Activated CD8-positive, alpha-beta memory T cell treated with anti-CD3 and anti-CD28 coated beads, Interleukin-2, amount 10 ng/mL, durations not matched to agents 7 days and 5 days (primary cell): ENCODE measurements around the gene THOC1. TPM values are rescaled to one million over a fixed set of nuclear protein-coding genes. Genes with fewer than 3 reads are reported as not detected.
A peak's percentile ranks its signal among the peaks of the same experiment; 100 is the strongest.

ENCODE experiments used
- ATAC-seq: fragments of 150-1000 bp; cut with Tn5 transposase; one replicate; pipeline ENCODE4 v1.10.0; 2021; ENCODE audit warnings: moderate library complexity
- CTCF ChIA-PET: fragments of 350-600 bp; sonication (Branson Sonifier 250); formaldehyde crosslinking; loops from one replicate; lab custom pipeline; 2021; ENCODE audit warnings: antibody characterized with exemption; lab: Charles Lee
- DNase-seq: peaks from one replicate; pipeline ENCODE4 v3.0.0-alpha.2; 2020
- H3K27ac Mint-ChIP-seq: one replicate; pipeline ENCODE4 v1.8.0; 2021; ENCODE audit warnings: mild to moderate bottlenecking, mixed read lengths
- H3K27me3 Mint-ChIP-seq: one replicate; pipeline ENCODE4 v1.8.0; 2021; ENCODE audit warnings: mixed read lengths
- H3K36me3 Mint-ChIP-seq: one replicate; pipeline ENCODE4 v1.8.0; 2021; ENCODE audit warnings: mild to moderate bottlenecking, mixed read lengths
- H3K4me1 Mint-ChIP-seq: one replicate; pipeline ENCODE4 v1.8.0; 2021; ENCODE audit warnings: mixed read lengths
- H3K4me3 Mint-ChIP-seq: one replicate; pipeline ENCODE4 v1.8.0; 2021; ENCODE audit warnings: mild to moderate bottlenecking, moderate library complexity, mixed read lengths
- H3K9me3 Mint-ChIP-seq: one replicate; pipeline ENCODE4 v1.8.0; 2022; ENCODE audit warnings: low read depth, mixed read lengths
- total RNA-seq, 2 experiments: library from RNA; stranded (reverse); gene quantifications; one replicate each; pipeline ENCODE4 v1.2.3, GENCODE V29; 2021

The THOC1 gene
- total RNA-seq, 2 experiments from 2014 or later: 48.3 to 50.0 TPM

DNA sequence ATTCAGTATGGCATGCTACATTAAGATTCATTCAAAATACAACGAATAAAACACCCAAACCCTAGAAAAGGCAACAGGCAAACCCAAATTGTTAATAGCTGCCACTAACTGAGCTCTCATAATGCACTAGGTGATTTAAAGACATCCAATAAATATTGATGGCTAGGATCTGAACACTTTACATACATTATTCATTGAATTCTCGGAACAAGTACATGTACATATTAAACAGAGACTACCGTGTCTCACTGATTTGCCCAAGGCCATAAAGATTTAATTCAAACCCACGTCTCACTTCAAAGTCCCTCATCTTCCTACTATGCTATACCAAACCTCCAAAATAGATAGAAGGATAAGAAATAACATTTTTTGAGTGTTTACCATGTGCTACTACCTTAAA is 42.1 kb downstream of the THOC1 start:
- Mint-ChIP-seq H3K27ac (no peak overlapping the region), H3K4me3 (no peak overlapping the region), H3K4me1 (no peaks in the 10 kb centered on the region), H3K27me3 (no peaks in the 10 kb centered on the region), H3K9me3 (no peaks in the 10 kb centered on the region), H3K36me3 (peaks cover 44% of the 10 kb centered on the region)
- no peak for DNase-seq
- CTCF ChIA-PET: no interaction called here
- no peak for ATAC-seq

DNA sequence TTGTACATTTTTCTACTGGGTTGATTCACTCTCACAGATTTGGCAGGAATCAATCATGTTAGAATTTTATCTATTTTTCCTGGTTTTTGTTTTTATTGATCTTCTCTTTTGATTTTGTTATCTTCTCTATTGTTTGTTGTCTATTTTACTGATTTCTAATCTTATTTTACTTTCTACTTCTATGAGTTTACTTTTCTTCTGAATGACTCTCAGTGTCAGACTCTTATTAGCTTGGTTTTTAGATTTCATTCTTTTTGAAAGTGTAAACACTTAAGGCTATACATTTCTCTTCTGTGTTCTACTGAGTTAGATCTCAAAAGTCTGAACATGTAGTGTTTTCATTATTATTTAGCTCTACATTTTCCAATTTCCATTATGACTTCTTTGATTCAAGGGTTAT is 47.1 kb downstream of the THOC1 start:
- CTCF ChIA-PET: interaction anchor here (1.0 kb wide), 1 partner anchor 9 kb away, joined by 3 read pairs; no protein-coding TSS in a partner anchor
- no peak overlapping the region for H3K27ac Mint-ChIP-seq
- H3K4me3 Mint-ChIP-seq: no peak overlapping the region
- no peak for DNase-seq
- ATAC-seq: no peak
- peaks cover 60% of the 10 kb centered on the region for H3K36me3 Mint-ChIP-seq
- H3K27me3 Mint-ChIP-seq: no peaks in the 10 kb centered on the region
- H3K9me3 Mint-ChIP-seq: no peaks in the 10 kb centered on the region
- H3K4me1 Mint-ChIP-seq: no peaks in the 10 kb centered on the region

DNA sequence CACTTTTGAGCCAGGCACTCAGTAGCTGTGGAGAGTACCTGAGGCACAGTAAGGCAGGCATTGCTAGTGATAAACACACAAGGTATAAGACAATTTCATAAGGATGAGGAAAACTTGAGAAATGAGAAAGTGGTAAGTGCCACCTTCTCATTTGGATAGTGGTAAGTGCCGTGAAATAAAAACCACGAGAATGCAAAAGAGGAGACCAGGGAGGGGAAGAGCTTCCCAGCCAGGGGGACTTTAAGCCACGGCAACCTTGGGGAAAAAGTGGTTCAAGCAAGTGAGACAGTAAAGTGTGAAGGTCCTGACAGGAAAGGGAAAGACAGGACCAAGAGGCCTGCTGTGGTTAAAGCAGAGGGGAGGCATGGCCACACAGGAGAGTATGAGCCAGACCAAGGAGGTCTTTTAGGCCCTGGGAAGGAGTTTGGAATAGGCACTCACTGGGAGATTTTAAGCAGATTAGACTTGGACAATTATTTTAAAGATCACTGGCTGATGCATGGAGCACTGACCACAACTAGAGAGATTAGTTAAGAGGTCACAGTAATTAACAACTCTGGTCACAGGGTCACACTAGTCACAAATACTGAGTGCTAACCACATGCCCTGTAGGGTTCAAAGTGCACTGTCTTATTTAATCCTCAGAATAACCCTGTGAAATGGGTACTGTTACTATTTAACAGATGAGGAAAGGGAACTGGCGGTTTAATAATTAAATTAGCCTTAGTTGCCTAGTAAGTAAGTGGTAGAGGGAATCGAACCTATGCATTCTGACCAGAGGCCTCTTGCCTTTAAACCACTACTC is 50.1 kb downstream of the THOC1 start:
- Mint-ChIP-seq H3K9me3 (no peaks in the 10 kb centered on the region), H3K27ac (no peak overlapping the region), H3K4me3 (no peak overlapping the region), H3K36me3 (peaks cover 62% of the 10 kb centered on the region), H3K27me3 (no peaks in the 10 kb centered on the region), H3K4me1 (no peaks in the 10 kb centered on the region)
- no peak for ATAC-seq
- no peak for DNase-seq
- CTCF ChIA-PET: no interaction called here

DNA sequence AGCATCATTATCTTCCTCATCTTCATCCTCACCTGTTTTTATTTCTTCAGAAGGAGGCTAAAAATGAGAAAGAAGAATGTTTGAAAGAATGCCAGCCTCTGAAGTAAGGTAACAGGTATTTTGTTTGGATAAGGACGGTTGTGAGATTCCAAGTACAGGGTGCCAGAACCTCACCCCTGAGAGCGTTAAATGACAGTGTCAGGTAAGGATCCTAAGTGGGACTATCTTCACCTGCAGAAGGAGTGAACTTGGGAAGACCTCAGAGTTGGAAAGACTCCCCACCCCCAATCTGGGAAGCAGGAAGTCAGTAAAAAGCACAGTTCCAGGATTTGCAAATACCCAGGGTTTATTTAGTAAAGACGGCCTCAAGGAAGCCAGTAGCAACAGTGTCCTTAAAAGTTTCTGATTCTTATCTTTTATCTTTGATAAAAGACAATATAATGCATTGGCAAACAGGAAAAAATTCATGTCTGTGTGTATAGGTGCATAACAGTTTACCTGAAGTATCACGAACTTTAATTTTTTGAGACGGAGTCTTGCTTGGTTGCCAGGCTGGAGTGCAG is 52.3 kb downstream of the THOC1 start:
- H3K36me3 Mint-ChIP-seq: peaks cover 64% of the 10 kb centered on the region
- H3K9me3 Mint-ChIP-seq: no peaks in the 10 kb centered on the region
- H3K27me3 Mint-ChIP-seq: no peaks in the 10 kb centered on the region
- CTCF ChIA-PET: interaction anchor here (1.2 kb wide), 1 partner anchor 29 kb away, joined by 3 read pairs; no protein-coding TSS in a partner anchor
- DNase-seq (no peak), ATAC-seq (no peak)
- no peak overlapping the region for H3K4me3 Mint-ChIP-seq
- H3K4me1 Mint-ChIP-seq: no peaks in the 10 kb centered on the region
- H3K27ac Mint-ChIP-seq: no peak overlapping the region

DNA sequence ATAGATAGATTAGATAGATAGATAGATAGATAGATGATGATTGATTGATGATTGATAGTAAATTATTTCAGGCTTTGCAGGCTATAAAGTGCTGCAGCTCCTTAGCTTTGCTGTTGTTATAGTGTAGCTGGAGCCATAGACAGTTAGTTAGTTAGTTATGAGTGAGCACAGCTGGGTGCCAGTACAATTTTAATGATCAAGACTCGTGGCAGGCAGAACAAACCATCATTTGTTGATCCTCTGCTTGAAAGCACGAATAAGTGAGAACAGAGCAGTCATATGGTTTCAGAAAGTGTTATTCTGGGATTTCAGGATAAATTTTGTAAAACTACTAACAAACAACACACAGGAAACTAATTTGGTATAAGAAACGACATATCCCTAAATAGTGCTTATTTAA is 53.9 kb downstream of the THOC1 start:
- peaks cover 6% of the 10 kb centered on the region for H3K4me1 Mint-ChIP-seq
- no peak overlapping the region for H3K27ac Mint-ChIP-seq
- H3K4me3 Mint-ChIP-seq: no peak overlapping the region
- no peaks in the 10 kb centered on the region for H3K27me3 Mint-ChIP-seq
- CTCF ChIA-PET: interaction anchor here (1.2 kb wide), 1 partner anchor 31 kb away, joined by 3 read pairs; no protein-coding TSS in a partner anchor
- ATAC-seq (no peak), DNase-seq (no peak)
- no peaks in the 10 kb centered on the region for H3K9me3 Mint-ChIP-seq
- peaks cover 69% of the 10 kb centered on the region for H3K36me3 Mint-ChIP-seq

DNA sequence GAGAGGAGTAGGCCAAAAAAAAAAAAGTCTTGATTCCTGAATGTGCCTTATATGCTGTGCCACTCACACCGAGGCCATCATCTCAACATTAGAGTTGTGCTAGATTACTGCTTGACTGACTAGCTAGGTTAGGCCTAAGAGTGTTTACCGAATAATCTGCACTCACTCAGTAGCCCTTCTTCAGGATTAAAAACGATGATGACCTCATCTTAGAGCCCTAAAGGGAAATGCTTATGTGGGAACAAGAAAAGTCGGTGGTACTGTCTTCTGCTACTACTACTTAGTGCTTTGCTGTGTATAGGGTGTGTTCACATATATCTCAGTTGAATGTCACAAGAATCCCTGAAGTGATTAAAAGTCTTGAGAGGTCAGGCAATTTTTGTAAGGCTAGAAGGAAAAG is 54.3 kb downstream of the THOC1 start:
- Mint-ChIP-seq H3K9me3 (no peaks in the 10 kb centered on the region), H3K36me3 (peaks cover 68% of the 10 kb centered on the region), H3K4me1 (peaks cover 6% of the 10 kb centered on the region), H3K4me3 (no peak overlapping the region), H3K27me3 (no peaks in the 10 kb centered on the region), H3K27ac (no peak overlapping the region)
- ATAC-seq (no peak), DNase-seq (no peak)
- CTCF ChIA-PET: no interaction called here

DNA sequence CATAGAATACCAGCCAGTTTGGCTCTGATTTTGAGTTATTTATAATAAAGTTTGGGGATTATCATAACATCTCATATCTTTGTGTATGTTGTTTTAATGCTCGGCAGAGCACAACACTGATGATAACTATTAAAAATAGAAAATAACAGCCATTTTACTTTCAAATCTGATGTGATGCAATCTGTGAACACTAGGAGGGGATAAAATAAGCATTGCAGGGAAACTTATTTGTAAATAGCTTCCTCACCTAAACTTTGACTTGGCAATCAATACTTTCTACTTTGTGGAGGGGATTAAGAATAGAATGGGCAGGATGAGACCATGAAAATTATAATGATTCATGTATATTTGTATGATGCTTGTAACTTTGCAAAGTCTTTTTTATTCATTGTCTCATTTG is 55.1 kb downstream of the THOC1 start:
- no peak for DNase-seq
- H3K36me3 Mint-ChIP-seq: peaks cover 63% of the 10 kb centered on the region
- CTCF ChIA-PET: no interaction called here
- ATAC-seq: no peak
- no peaks in the 10 kb centered on the region for H3K9me3 Mint-ChIP-seq
- peaks cover 6% of the 10 kb centered on the region for H3K4me1 Mint-ChIP-seq
- H3K27ac Mint-ChIP-seq: no peak overlapping the region
- no peak overlapping the region for H3K4me3 Mint-ChIP-seq
- no peaks in the 10 kb centered on the region for H3K27me3 Mint-ChIP-seq

DNA sequence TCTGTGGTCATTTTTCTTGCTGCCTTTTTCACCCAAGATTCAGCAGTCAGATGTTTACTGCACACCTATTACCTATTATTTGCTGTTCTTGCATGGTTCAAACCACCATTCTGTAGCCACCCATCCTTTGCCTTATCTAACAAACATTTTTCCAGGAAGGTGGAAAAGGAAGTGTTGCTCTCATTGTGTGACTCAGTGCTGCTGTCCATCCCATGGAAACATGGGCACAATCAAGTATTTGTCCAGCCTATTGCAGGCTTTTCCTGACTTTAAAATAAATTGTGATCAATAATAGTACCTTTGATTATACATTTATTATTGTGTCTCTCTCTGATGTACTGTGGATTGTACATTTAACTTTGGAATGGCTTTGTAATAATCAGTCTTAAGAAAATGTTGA is 56.3 kb downstream of the THOC1 start:
- H3K36me3 Mint-ChIP-seq: peaks cover 56% of the 10 kb centered on the region
- peaks cover 6% of the 10 kb centered on the region for H3K4me1 Mint-ChIP-seq
- H3K9me3 Mint-ChIP-seq: no peaks in the 10 kb centered on the region
- no peak overlapping the region for H3K27ac Mint-ChIP-seq
- no peak overlapping the region for H3K4me3 Mint-ChIP-seq
- no peaks in the 10 kb centered on the region for H3K27me3 Mint-ChIP-seq
- ATAC-seq (no peak), DNase-seq (no peak)
- CTCF ChIA-PET: interaction anchor here (1.2 kb wide), 1 partner anchor 9 kb away, joined by 3 read pairs; no protein-coding TSS in a partner anchor

DNA sequence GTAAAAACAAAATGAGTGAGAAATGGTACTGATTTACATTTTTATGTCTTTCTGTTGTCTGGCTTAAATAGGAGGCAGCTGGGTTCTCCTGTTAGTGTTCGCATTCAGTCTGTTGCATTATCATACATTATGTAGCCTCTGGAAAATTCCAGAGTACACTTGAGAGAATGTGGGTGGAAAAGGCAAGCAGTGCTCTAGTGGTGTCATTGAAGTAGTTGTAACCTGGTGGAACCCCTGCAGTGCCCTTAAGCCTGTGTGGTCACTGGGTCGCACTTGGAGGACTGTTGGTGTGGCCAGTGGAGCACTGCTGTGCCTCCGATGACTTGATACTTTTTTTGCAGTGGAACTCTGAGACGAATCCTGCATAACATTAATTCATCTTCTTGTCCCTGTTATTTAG is 57.1 kb downstream of the THOC1 start:
- no peak overlapping the region for H3K27ac Mint-ChIP-seq
- peaks cover 57% of the 10 kb centered on the region for H3K36me3 Mint-ChIP-seq
- CTCF ChIA-PET: no interaction called here

DNA sequence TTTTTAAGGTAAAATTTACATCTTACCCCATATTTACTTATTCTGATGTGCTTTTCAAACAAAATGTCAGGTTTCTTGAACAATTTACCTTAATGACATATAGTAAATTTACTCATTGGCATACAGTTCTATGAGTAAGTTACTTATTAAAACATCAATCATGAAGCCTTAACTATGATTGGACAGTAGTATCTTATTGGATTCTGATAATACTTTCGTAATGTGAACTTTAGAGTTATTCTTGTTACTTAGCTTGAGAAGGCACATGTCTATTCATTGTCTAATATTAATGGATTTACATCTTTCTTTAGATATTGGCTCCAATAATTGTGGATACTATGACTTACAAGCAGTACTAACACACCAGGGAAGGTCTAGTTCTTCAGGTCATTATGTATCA is 57.8 kb downstream of the THOC1 start:
- Mint-ChIP-seq H3K4me1 (peaks cover 6% of the 10 kb centered on the region), H3K27ac (no peak overlapping the region), H3K4me3 (no peak overlapping the region), H3K36me3 (peaks cover 58% of the 10 kb centered on the region), H3K9me3 (no peaks in the 10 kb centered on the region), H3K27me3 (no peaks in the 10 kb centered on the region)
- CTCF ChIA-PET: no interaction called here
- DNase-seq (no peak), ATAC-seq (no peak)

More for the DNA sequence above, 57.1 kb downstream of the THOC1 start:
- Mint-ChIP-seq H3K4me3 (no peak overlapping the region), H3K27me3 (no peaks in the 10 kb centered on the region), H3K4me1 (peaks cover 6% of the 10 kb centered on the region), H3K9me3 (no peaks in the 10 kb centered on the region)
- DNase-seq (no peak), ATAC-seq (no peak)

DNA sequence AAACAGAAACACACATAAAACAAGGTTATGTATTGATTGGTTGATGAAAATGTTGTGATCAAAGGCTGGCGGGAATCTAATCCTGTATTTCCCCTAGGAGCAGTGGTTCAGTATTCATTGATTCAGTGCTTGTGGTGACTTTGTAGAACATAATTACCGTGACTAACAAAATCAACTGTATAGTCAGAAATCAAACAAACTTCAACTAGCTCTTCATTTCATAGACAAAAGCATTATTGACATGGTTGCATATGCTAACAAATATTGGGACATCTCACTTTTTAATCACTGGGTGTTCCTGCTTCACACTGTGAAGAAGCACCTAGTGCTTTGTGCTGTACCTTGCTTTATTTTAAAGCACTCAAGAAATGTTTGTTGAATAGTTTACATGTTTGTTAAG is 68.1 kb downstream of the THOC1 start:
- H3K27ac Mint-ChIP-seq: no peak overlapping the region
- ATAC-seq: no peak
- H3K4me1 Mint-ChIP-seq: no peaks in the 10 kb centered on the region
- H3K36me3 Mint-ChIP-seq: peaks cover 41% of the 10 kb centered on the region
- CTCF ChIA-PET: no interaction called here
- no peak for DNase-seq
- H3K27me3 Mint-ChIP-seq: no peaks in the 10 kb centered on the region
- H3K4me3 Mint-ChIP-seq: no peak overlapping the region
- H3K9me3 Mint-ChIP-seq: no peaks in the 10 kb centered on the region

DNA sequence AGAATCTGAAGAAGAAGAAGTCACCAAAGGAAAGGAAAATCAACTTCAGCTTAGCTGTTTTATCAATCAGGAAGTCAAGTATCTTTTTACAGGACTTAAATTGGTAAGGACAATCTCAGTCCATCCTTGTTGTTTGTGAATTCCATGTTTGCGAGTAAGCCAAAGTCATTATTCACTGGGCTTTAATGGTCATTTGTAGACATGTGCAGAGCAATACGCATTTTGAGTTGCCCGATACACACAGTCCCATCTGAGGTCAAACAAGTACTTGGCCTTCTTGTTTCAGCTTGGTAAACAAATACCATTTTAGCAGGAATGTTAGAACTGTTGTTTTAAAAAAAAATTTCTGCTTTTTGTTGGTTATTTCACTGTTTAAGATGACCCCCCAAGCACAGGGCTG is 68.6 kb downstream of the THOC1 start:
- Mint-ChIP-seq H3K36me3 (peaks cover 37% of the 10 kb centered on the region), H3K4me1 (no peaks in the 10 kb centered on the region)
- CTCF ChIA-PET: no interaction called here

DNA sequence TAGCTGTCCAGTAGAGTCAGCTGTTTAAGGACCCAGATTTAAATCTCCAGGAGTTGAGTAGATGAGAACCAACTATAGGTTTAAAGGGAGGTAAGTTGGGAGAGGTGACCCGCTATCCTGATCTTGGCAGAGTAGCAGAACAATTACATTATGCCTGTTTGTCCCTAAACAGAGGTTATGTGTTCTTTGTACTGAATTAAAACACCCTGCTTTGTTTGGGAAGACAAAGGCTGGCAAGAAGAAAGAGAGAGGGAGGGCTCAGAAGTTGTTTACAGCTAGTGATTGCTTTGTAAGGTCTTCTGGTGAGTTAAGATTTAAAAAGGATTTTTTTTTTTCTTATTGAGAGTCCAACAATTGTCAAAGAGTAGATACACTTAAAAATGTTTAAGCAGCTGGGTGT is 72.2 kb downstream of the THOC1 start:
- no peak overlapping the region for H3K4me3 Mint-ChIP-seq
- DNase-seq: no peak
- no peak for ATAC-seq
- peak overlapping the region; percentile 13 for H3K27ac Mint-ChIP-seq
- no peaks in the 10 kb centered on the region for H3K27me3 Mint-ChIP-seq
- CTCF ChIA-PET: no interaction called here
- H3K4me1 Mint-ChIP-seq: no peaks in the 10 kb centered on the region
- no peaks in the 10 kb centered on the region for H3K9me3 Mint-ChIP-seq
- H3K36me3 Mint-ChIP-seq: peaks cover 39% of the 10 kb centered on the region

More for the DNA sequence above, 68.6 kb downstream of the THOC1 start:
- Mint-ChIP-seq H3K27me3 (no peaks in the 10 kb centered on the region), H3K9me3 (no peaks in the 10 kb centered on the region), H3K4me3 (no peak overlapping the region), H3K27ac (no peak overlapping the region)
- DNase-seq (no peak), ATAC-seq (no peak)

DNA sequence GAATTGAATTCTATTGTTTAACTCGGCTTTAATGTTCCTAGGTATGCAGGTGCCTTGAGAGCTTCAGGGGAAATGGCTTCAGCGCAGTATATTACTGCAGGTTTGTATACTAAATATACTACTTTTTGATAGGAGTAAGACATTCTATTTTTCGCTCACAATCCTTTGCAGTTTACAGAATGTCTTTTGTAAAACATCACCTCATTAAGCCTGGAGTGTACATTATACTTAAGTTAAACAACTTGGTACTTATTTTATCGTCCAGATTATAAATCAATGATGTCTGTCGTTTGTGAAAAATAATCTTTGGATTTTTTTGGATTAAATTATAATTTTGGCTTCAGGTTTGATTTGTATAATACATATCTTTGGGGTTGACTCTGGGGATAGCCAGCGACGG is 75.0 kb downstream of the THOC1 start:
- H3K27ac Mint-ChIP-seq: no peak overlapping the region
- peaks cover 30% of the 10 kb centered on the region for H3K36me3 Mint-ChIP-seq
- no peak overlapping the region for H3K4me3 Mint-ChIP-seq
- DNase-seq (no peak), ATAC-seq (no peak)
- H3K27me3 Mint-ChIP-seq: no peaks in the 10 kb centered on the region
- no peaks in the 10 kb centered on the region for H3K4me1 Mint-ChIP-seq
- H3K9me3 Mint-ChIP-seq: no peaks in the 10 kb centered on the region
- CTCF ChIA-PET: no interaction called here
